ENCODE measurements around the gene DGKD.

The DGKD gene

DNA sequence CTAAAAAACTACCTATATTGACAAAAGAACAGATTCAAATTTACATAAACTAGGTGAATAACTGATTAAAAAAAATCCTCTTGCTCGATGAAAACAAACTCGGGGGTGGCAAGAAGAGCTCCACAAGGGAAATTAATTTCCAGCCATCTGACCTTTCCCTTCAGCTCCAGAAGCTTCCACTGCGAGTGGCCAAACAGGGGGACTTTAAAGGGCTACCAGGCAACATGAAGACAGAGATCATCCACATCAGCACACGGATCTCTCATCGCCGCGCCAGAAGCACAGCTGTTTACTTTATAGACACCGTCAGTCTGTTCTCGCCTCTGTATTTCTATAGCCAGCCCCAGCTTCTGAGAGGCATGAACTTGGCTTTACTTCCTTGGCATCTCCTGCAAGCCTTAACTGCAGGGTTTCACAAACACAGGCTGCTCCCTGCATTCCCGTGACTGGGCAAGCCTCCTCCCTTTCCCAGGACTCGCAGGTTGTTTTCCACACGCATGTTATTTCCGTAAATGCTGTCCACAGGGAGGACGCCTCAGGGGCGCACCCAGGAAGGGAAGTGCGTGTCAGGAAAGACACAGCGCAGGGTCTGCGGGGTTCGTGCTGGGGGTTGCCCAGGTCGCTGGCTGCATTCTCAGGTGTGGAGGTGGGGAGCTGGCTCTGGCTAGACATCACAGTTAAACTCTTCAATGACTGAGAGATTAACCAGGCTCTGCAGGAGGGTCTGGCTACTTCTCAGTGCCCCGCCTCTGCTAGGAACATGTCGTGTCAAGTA lies 127.3 kb downstream of the DGKD start:
- no peak for DNase-seq

- DNase-seq = no peak
These were observed 128.3 kb downstream of the DGKD start for GRCh38 chr2:233482616-233483015.

DNA sequence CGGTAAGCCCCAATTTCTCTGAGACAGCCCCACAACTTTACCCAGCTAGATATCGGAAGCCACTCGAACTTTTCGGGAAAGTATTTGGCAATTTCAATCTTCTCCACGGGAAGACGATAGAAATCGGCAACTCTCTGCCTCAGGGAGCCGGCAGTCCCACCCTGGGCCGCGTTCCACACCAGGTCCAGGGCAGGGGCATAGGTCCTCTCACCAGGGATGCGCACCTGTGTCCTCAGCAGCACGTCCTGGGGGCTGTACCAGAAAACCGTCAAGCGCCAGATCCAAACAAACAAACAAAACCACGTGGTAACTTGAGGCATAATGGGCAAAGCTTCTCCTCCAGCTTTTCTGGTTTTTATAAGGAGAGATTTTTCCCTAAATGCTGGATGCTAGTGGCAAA lies 131.4 kb downstream of the DGKD start:
- no peak for DNase-seq

DNA sequence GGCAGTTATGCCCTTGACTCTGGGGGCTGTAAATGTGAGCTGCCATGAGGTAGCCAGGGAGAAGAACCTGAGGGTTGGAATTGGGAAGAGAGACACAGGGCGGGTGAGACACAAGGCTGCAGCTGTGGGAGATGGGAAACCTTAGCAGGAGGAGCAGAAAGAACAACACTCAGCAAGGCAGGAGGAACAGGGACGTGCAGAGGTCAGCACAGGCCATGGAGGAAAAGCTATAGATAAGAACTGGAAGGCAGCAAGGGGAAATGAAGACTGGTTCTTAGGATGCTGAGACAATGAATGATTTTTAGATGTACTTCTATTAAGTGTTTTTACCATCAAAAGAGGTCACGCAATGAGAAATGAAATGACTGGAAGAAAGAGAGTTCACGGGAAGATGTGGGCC lies 132.1 kb downstream of the DGKD start:
- DNase-seq = no peak

GRCh38 chr2:233486778-233487552 lies 132.7 kb downstream of the DGKD start:
- DNase-seq = no peak

DNA sequence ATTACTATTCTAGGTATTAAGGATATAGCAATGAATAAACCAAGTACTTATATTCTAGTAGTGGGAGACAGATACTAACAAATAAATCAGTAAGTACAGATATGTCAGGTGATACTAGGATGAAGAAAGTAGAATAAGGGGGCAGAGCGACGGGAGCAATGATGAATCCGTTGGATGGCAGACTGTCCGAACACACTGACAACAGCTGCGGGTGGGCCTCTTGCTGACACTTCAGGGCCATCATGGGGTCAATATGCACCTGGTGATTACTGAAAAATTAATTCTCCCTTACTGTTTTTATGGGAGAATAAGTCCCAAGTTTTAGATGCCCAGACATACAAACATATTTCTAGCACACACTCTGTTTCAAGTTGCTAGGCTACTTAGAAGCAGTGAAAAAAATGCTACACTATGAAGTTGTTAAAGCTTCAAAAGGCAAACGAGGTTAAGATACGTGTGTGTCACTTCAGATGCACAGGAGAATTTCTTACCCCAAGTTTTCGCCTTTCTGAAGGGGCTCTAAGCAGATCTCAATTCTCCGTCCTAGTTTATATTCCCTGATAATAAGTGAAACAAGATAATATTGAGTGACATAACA lies 133.6 kb downstream of the DGKD start:
- no peak for DNase-seq

DNA sequence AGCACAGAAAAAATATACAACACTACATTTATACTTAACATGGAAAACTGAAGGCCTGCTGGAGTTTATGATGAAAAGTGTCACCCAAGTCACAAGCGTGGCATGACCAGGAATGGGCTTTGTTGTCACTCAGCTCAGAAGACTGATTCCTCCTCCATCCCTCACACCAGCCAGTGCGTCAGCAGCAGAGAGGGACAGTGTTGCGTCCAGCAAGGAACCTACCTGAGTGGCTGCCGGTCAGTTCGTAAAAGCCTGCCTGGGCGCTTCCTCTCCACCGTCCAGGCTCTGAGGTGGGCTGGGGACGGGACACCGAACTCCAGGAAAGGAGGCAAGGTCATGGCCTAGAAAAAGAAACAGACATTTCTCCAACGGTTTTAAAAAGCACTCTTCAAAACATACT lies 134.8 kb downstream of the DGKD start:
- no peak for DNase-seq

DNA sequence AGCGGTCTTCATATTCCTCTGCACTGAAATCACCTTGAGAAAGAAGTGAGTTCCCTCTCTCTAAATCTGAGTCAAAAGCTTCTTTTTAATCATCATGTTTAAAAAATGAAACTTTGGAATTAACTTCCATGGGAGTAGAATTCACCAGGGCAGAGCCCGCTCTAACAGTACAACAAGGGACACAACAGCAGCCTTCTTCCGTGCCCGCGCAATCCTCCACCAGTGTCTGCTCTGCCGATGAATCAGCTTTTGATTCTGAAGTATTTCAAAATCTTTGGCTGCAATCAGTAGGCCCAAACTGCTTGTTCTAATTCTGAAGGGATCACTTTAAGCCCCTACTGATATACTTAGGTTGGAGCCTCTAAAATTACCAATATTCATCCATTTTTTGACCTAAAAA lies 135.4 kb downstream of the DGKD start:
- no peak for DNase-seq

GRCh38 chr2:233490831-233491230 lies 136.5 kb downstream of the DGKD start:
- no peak for DNase-seq

DNA sequence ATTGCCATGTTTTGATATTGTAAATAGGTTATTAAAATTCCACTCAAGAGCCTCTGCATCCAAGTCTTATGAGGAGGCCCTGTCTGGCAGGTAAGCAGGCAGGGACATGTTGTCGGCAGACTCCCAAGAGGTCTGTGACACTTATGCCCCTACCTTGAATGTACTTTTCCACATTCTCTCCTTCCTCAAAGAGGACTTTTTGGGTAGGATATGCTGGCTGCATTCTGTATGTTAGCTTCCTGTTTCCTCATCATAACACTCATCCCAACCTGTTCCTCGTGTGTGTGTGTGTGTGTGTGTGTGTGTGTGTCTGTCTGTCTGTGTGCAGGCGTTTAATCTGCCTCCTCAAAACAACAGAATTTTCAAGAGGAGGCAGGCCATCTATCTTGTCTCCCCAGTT lies 137.0 kb downstream of the DGKD start:
- DNase-seq = no peak

GRCh38 chr2:233492078-233492477 lies 137.8 kb downstream of the DGKD start:
- no peak for DNase-seq

DNA sequence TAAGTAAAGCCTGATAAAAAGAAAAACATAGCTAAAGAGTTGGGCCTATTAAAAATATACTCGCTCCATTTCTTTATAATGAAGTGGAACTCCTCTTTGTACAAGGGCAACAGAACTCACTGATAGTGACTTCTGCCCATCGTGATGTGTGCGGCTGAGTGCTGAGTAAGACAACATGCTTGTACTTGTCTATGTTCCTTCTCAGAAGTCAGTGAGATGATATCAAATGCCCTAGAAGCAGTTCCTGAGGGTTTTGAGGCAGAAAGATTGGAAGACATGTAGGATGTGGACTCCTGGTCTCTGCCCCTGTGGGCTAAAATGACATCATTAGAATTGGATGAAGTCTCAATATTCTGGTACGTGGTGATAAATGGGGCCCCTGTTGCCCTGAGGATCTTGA lies 138.5 kb downstream of the DGKD start:
- DNase-seq = no peak

DNA sequence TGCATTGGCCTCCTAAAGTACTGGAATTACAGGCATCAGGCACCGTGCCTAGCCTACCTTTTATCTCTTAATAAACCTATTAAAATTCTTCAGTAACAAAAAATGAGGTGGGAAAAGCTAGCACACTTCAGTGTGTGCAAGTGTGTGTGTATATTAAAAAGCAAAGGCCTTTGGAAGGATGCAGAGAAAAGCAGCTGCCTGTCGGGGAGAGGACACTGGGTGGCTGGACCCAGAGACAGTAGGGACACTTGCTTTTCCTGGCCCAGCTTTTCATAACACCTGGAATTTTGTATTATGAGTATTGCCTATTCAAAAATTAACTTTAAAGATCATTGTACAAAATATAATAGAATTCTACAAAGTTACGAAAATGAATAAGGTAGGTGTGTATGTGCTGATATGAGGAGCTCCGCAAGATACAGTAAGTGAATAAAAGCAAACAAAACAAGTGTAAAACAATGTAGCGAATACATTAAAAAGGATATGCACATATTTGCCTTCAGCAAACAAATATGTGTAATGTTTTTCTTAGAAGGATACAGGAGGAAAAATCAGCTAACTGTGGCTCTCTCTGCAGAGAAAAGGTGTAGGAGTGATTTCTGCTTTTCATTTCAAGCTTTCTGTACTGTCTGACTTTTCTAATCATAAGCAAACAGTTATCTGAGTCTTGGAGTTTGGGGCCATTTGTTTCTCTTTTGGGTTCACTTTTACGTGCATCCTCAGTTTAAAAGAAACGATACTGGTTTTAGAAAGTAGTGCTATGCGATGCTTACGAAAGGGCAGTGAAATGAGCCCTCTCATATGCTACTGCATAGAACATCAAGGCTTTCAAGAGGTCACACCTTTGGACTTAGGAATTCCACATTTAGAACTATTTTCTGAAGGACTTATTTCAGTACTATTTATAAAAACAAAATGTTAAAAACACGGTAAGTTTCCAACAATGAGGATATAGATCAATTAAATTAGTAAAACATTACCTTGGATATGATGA lies 141.5 kb downstream of the DGKD start:
- no peak for DNase-seq

DNA sequence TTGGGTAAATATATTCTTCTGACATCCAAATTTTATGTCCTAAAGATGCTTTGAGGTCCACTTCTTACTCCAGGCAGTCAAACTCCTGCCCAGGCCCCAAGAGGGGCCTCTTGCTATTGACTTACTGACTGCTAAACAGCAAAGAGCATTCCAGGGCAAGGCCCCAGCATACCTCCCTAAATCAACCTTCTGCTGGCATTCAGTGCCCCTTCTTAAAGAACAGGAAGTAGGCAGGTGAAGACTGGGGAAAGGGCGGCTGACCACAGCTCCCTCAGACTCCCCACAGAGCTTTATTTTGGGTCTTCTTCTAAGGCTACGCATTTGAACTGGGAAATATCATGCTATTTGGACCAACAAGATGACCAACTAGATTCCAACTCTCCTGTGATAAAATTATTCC lies 143.4 kb downstream of the DGKD start:
- DNase-seq = no peak

GRCh38 chr2:233498126-233498525 lies 143.8 kb downstream of the DGKD start:
- DNase-seq = no peak

- no peak for DNase-seq
These were observed 145.6 kb downstream of the DGKD start for GRCh38 chr2:233499928-233500327.

- no peak for DNase-seq
These were observed 147.1 kb downstream of the DGKD start for GRCh38 chr2:233501198-233502076.

DNA sequence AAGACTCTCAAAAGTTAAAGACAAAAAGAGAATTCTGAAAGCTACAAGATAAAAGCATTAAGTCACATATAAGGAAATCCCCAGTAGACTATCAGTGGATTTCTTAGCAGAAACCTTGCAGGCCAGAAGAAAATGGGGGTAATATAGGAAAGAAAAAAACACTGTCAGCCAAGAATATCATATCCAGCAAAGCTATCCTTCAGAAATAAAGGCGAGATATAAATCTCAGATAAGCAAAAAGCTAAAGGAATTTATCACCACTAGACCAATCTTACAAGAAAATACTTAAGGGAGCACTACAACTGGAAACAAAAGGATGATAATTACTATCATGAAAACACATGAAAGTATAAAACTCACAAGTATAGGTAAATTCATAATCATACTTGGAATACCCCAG lies 149.2 kb downstream of the DGKD start:
- DNase-seq = no peak

- no peak for DNase-seq
These were observed 149.8 kb downstream of the DGKD start for GRCh38 chr2:233503947-233504637.

- DNase-seq = no peak
These were observed 159.8 kb downstream of the DGKD start for GRCh38 chr2:233513953-233514655.
